Calu3 (cell line): ENCODE data around the gene TRIP11. TPM values are rescaled to one million over a fixed set of nuclear protein-coding genes. Genes with fewer than 3 reads are reported as not detected.

Experiments
- BruUV-seq: library from RNA; stranded (reverse); fragments of 400-500 nt; replicated peaks from 2 replicates; lab custom pipeline; 2021; lab: Mats Ljungman, UMichigan
- CTCF ChIA-PET: fragments of 300-600 bp; sonication (Branson Sonifier 250); formaldehyde crosslinking; loops from one replicate; lab custom pipeline; 2022; ENCODE audit warnings: antibody characterized with exemption; lab: Charles Lee
- DNase-seq: peaks from one replicate; pipeline ENCODE4 v3.0.0; 2022
- H3K27ac Mint-ChIP-seq: one replicate; pipeline ENCODE4 v1.8.0; 2022; ENCODE audit warnings: mixed read lengths; ENCODE audit not compliant: unreplicated experiment
- H3K27me3 Mint-ChIP-seq: one replicate; pipeline ENCODE4 v1.8.0; 2022; ENCODE audit warnings: mixed read lengths; ENCODE audit not compliant: unreplicated experiment
- H3K36me3 Mint-ChIP-seq: one replicate; pipeline ENCODE4 v1.8.0; 2022; ENCODE audit warnings: mild to moderate bottlenecking, moderate library complexity, mixed read lengths; ENCODE audit not compliant: insufficient read depth, unreplicated experiment
- H3K4me1 Mint-ChIP-seq: one replicate; pipeline ENCODE4 v1.8.0; 2022; ENCODE audit warnings: mild to moderate bottlenecking, low read depth, mixed read lengths; ENCODE audit not compliant: unreplicated experiment
- H3K4me3 Mint-ChIP-seq: one replicate; pipeline ENCODE4 v1.8.0; 2022; ENCODE audit warnings: mild to moderate bottlenecking, low read depth, moderate library complexity, mixed read lengths; ENCODE audit not compliant: unreplicated experiment
- H3K9me3 Mint-ChIP-seq: one replicate; pipeline ENCODE4 v1.8.0; 2022; ENCODE audit warnings: low read depth, mixed read lengths; ENCODE audit not compliant: unreplicated experiment
- intact Hi-C: fragments of 100-400 bp; cut with micrococcal nuclease; formaldehyde crosslinking; loops from one replicate; pipeline ENCODE4 v1.10.0; 2022; ENCODE audit not compliant: unreplicated experiment
- total RNA-seq: library from RNA; stranded (reverse); gene quantifications from 2 replicates; pipeline ENCODE4 v1.2.3, GENCODE V29; 2022
- TF ChIP-seq, protein P1 (sequence below): fragments of 200-600 bp; IDR thresholded peaks from one replicate; pipeline ENCODE4 v1.8.0; 2022; ENCODE audit warnings: antibody characterized with exemption; ENCODE audit not compliant: unreplicated experiment

TRIP11 gene
- total RNA-seq, 1 experiment from 2014 or later: 50.2 TPM

DNA sequence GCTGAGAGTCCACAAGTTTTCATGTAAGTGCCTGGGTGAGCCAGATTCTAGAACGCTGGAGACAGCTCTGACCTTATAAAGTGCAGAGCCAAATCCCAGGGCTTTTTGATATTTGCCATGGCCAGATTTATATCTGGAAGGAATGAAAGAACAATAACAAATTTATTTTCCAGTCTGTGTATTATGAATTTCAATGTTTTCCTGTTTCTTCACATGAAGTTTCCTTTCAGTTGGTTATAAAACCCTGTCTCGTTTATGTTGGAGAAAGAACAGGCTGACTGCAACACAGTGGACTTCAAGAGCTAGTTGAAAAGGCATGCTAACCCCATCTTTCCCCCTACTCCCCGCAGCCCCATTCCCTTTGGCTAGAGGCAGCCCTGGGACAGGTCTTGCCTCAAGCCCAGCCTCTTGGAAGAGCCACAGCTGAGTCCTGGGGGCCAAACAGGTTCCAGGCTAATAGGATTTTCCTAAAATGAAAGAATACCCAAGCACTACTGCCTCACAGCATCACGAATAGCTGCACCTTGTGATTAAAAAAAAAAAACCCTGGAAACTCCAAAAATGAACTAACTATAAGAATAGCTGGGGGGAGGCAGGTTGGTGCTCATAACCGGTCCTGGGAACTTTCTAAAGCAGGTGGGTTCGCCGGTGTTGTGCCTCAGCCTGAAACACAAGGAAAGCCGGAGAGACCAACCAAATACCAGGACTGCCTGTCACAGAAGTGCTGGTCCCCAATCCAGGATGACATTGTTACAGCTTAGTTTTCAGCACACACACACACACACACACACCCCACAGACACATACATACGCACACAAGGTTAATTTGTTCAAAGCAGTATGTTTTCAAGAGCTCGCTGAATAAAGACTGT lies 93.9 kb downstream of the TRIP11 start:
- peaks cover 9% of the 10 kb centered on the region for H3K36me3 Mint-ChIP-seq
- CTCF ChIA-PET: interaction anchor here (0.7 kb wide), 2 partner anchors 41 to 220 kb away, joined by 3 to 4 read pairs; no protein-coding TSS in a partner anchor
- no TSS peak for BruUV-seq
- H3K9me3 Mint-ChIP-seq: no peaks in the 10 kb centered on the region
- H3K27me3 Mint-ChIP-seq: peaks cover 35% of the 10 kb centered on the region
- no peaks in the 10 kb centered on the region for H3K4me1 Mint-ChIP-seq
- intact Hi-C loops: no loop called here
- H3K27ac Mint-ChIP-seq: no peak overlapping the region
- no peak overlapping the region for H3K4me3 Mint-ChIP-seq
- TF ChIP-seq, protein P1, sequence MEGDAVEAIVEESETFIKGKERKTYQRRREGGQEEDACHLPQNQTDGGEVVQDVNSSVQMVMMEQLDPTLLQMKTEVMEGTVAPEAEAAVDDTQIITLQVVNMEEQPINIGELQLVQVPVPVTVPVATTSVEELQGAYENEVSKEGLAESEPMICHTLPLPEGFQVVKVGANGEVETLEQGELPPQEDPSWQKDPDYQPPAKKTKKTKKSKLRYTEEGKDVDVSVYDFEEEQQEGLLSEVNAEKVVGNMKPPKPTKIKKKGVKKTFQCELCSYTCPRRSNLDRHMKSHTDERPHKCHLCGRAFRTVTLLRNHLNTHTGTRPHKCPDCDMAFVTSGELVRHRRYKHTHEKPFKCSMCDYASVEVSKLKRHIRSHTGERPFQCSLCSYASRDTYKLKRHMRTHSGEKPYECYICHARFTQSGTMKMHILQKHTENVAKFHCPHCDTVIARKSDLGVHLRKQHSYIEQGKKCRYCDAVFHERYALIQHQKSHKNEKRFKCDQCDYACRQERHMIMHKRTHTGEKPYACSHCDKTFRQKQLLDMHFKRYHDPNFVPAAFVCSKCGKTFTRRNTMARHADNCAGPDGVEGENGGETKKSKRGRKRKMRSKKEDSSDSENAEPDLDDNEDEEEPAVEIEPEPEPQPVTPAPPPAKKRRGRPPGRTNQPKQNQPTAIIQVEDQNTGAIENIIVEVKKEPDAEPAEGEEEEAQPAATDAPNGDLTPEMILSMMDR: no peak
- DNase-seq: no peak

DNA sequence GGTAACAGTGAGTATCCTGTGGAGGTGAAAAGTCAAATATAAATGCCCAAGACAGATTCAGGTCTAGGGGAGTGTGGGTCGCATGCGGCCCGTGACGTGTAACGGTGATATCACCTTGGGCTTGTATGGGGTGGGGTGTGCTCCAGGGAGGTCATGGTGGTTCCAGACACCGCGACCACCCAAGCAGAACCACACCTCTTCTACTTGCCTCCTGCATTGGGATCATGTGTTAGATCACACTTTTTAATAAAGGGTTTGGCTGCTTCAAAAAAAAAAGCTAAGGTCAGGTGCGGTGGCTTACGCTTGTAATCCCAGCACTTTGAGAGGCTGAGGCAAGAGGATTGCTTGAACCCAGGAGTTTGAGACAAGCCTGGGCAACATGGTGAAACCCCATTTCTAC lies 96.9 kb downstream of the TRIP11 start:
- no peak overlapping the region for H3K4me3 Mint-ChIP-seq
- no peak for DNase-seq
- no peaks in the 10 kb centered on the region for H3K9me3 Mint-ChIP-seq
- peaks cover 9% of the 10 kb centered on the region for H3K36me3 Mint-ChIP-seq
- CTCF ChIA-PET: no interaction called here
- H3K27ac Mint-ChIP-seq: no peak overlapping the region
- intact Hi-C loops: no loop called here
- TF ChIP-seq, protein P1: no peak
- H3K4me1 Mint-ChIP-seq: no peaks in the 10 kb centered on the region
- no TSS peak for BruUV-seq
- peaks cover 14% of the 10 kb centered on the region for H3K27me3 Mint-ChIP-seq

DNA sequence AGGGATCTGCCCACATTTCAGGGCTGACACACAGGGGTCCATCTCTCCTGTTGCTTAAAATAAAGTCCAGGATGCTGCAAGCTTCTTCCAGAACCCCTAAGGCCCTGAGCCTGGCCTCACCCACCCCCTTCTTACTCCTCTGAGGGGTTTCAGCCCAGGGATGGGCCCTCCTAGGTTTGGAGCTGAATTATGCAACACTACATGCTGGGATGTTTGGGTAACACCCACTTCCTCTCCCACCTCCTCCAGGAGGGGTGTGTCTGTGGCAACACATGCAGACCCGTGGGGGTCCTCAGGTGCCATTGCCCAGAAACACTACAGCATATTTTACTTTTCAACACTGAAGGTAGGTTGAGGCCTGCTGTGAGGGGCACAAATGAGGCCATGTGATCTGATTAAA lies 97.7 kb downstream of the TRIP11 start:
- peaks cover 3% of the 10 kb centered on the region for H3K36me3 Mint-ChIP-seq
- TF ChIP-seq, protein P1: no peak
- no peak overlapping the region for H3K4me3 Mint-ChIP-seq
- H3K27ac Mint-ChIP-seq: no peak overlapping the region
- no peaks in the 10 kb centered on the region for H3K9me3 Mint-ChIP-seq
- DNase-seq: no peak
- peaks cover 10% of the 10 kb centered on the region for H3K27me3 Mint-ChIP-seq
- CTCF ChIA-PET: no interaction called here
- intact Hi-C loops: no loop called here
- no peaks in the 10 kb centered on the region for H3K4me1 Mint-ChIP-seq
- BruUV-seq: no TSS peak

DNA sequence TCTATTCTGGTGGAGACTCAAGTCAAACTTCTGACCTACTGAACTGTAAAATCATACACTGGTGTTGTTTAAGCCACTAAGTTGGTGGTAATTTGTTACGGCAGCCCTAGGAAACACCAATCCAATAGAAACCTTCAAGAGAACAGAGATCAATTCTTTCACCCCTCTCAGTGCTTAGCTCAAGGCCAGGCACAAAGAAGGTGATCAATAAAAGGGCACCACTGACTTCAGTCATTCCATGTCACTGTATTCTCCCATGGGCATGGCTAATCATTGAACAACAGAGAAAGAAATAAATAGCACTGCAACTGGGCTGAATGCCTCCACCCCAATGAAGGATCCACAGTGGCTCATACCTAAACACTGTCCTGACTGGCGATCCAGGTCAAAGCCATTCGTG lies 99.7 kb downstream of the TRIP11 start:
- no peak for DNase-seq
- Mint-ChIP-seq H3K9me3 (no peaks in the 10 kb centered on the region), H3K27ac (no peak overlapping the region), H3K36me3 (no peaks in the 10 kb centered on the region), H3K27me3 (peaks cover 12% of the 10 kb centered on the region), H3K4me3 (no peak overlapping the region), H3K4me1 (no peaks in the 10 kb centered on the region)
- TF ChIP-seq, protein P1: no peak
- intact Hi-C loops: no loop called here
- CTCF ChIA-PET: no interaction called here
- no TSS peak for BruUV-seq
